ENCODE results near the gene THUMPD2. TPM values are rescaled to one million over a fixed set of nuclear protein-coding genes. Genes with fewer than 3 reads are reported as not detected.

THUMPD2 gene
- total and polyA plus RNA-seq, 5 donors from 2014 or later = 5.3 to 13.4 (median 5.4) TPM

- Histone ChIP-seq H3K4me1 (ENCODE audit: control insufficient read depth, insufficient read depth, low read length, poor library complexity, severe bottlenecking) (no peaks in the 10 kb centered on the region), H3K27ac (ENCODE audit: insufficient read depth, low read length, poor library complexity, severe bottlenecking) (no peak overlapping the region), H3K36me3 (ENCODE audit: control insufficient read depth, insufficient read depth, low read length) (no peaks in the 10 kb centered on the region), H3K27me3 (ENCODE audit: control insufficient read depth, insufficient read depth, low read length) (peaks cover 8% of the 10 kb centered on the region), H3K4me3 (ENCODE audit: low read depth, low read length) (no peak overlapping the region), H3K9me3 (ENCODE audit: control insufficient read depth in 2 of 2, low read length in 2 of 2) (no peaks in the 10 kb centered on the region)
- Mint-ChIP-seq H3K4me1 (no peaks in the 10 kb centered on the region), H3K27me3 (peaks cover 15% of the 10 kb centered on the region), H3K4me3 (no peak overlapping the region), H3K36me3 (no peaks in the 10 kb centered on the region), H3K9me3 (peaks cover 0 to 6% (median 2%) of the 10 kb centered on the region in 7 donors), H3K27ac (no peak overlapping the region)
- DNase-seq (no peak), ATAC-seq (ENCODE audit: low read depth in 2 of 2) (no peak)
These were observed 90.9 kb downstream of the THUMPD2 start for GRCh38 chr2:39688181-39688580.

- Mint-ChIP-seq H3K36me3 (no peaks in the 10 kb centered on the region), H3K27ac (no peak overlapping the region), H3K9me3 (peaks cover 0 to 6% (median 2%) of the 10 kb centered on the region in 7 donors), H3K4me1 (no peaks in the 10 kb centered on the region), H3K4me3 (no peak overlapping the region), H3K27me3 (peaks cover 21% of the 10 kb centered on the region)
- Histone ChIP-seq H3K27me3 (ENCODE audit: control insufficient read depth, insufficient read depth, low read length) (peaks cover 7% of the 10 kb centered on the region), H3K9me3 (ENCODE audit: control insufficient read depth in 2 of 2, low read length in 2 of 2) (no peaks in the 10 kb centered on the region), H3K36me3 (ENCODE audit: control insufficient read depth, insufficient read depth, low read length) (no peaks in the 10 kb centered on the region), H3K4me3 (ENCODE audit: low read depth, low read length) (no peak overlapping the region), H3K4me1 (ENCODE audit: control insufficient read depth, insufficient read depth, low read length, poor library complexity, severe bottlenecking) (no peaks in the 10 kb centered on the region), H3K27ac (ENCODE audit: insufficient read depth, low read length, poor library complexity, severe bottlenecking) (no peak overlapping the region)
- ATAC-seq (ENCODE audit: low read depth in 2 of 2) (no peak), DNase-seq (no peak)
These were observed 92.6 kb downstream of the THUMPD2 start for GRCh38 chr2:39686456-39686855.

Other genes with a start within 250 kb of the THUMPD2 start
- gene TMEM178A, start 113.3 kb downstream of the THUMPD2 start, total RNA-seq = not detected
- gene TMEM178A, start 113.3 kb downstream of the THUMPD2 start, polyA plus RNA-seq = not detected